IMR-90 (cell line): ENCODE data around the gene VASN. TPM values are rescaled to one million over a fixed set of nuclear protein-coding genes. Genes with fewer than 3 reads are reported as not detected.

Experiments used
- ATAC-seq: fragments of 200-7000 bp; cut with Tn5 transposase; 2 replicates; pipeline ENCODE4 v1.9.1; 2020; ENCODE audit warnings: low read depth, mild to moderate bottlenecking, moderate library complexity
- BruUV-seq: library from RNA; stranded (reverse); fragments of 400-500 nt; replicated peaks from 2 replicates; lab custom pipeline; 2021; lab: Mats Ljungman, UMichigan
- CTCF ChIA-PET: fragments of 300-600 bp; formaldehyde crosslinking; extraction: SDS; loops from one replicate; lab custom pipeline; 2021; ENCODE audit warnings: antibody characterized with exemption; lab: Yijun Ruan, JAX
- POLR2A ChIA-PET: fragments of 300-600 bp; sonication (Branson Sonifier 250); formaldehyde crosslinking; loops from one replicate; lab custom pipeline; 2022; ENCODE audit warnings: antibody characterized with exemption; ENCODE audit not compliant: unreplicated experiment; lab: Charles Lee
- DNase-seq: peaks from one replicate; pipeline ENCODE4 v3.0.0; 2013
- H2AFZ ChIP-seq: replicated peaks from 2 replicates; pipeline ENCODE3; 2013; ENCODE audit warnings: low read length, mild to moderate bottlenecking; ENCODE audit not compliant: poor library complexity
- H2AK5ac ChIP-seq: 2 replicates; pipeline ENCODE4 v1.6.1; 2013; ENCODE audit warnings: low read depth, low read length, inconsistent platforms
- H2AK9ac ChIP-seq: replicated peaks from 2 replicates; pipeline ENCODE3; 2013; ENCODE audit warnings: mild to moderate bottlenecking, low read depth, low read length, moderate library complexity; ENCODE audit not compliant: poor library complexity
- H2BK120ac ChIP-seq: 2 replicates; pipeline ENCODE4 v1.6.1; 2013; ENCODE audit warnings: low read depth, low read length, inconsistent platforms
- H2BK15ac ChIP-seq: 3 replicates; pipeline ENCODE4 v1.6.1; 2013; ENCODE audit warnings: low read depth, low read length, inconsistent platforms
- H2BK20ac ChIP-seq: 2 replicates; pipeline ENCODE4 v1.6.1; 2013; ENCODE audit warnings: low read depth, mild to moderate bottlenecking, inconsistent platforms, low read length, moderate library complexity
- H2BK5ac ChIP-seq: 2 replicates; pipeline ENCODE4 v1.6.1; 2013; ENCODE audit warnings: mild to moderate bottlenecking, low read depth, low read length, inconsistent platforms; ENCODE audit not compliant: poor library complexity, severe bottlenecking
- H3K14ac ChIP-seq: replicated peaks from 2 replicates; pipeline ENCODE4 v1.6.1; 2013; ENCODE audit warnings: low read depth, low read length, inconsistent platforms
- H3K18ac ChIP-seq: 2 replicates; pipeline ENCODE4 v1.6.1; 2013; ENCODE audit warnings: low read depth, low read length, control low read depth
- H3K23ac ChIP-seq: 2 replicates; pipeline ENCODE4 v1.6.1; 2013; ENCODE audit warnings: low read depth, low read length, inconsistent platforms
- H3K27ac ChIP-seq: 2 replicates; pipeline ENCODE4 v1.5.1; 2013; ENCODE audit warnings: mild to moderate bottlenecking, control low read depth, low read length; ENCODE audit not compliant: insufficient read depth
- H3K27me3 ChIP-seq: 2 replicates; pipeline ENCODE4 v1.6.1; 2013; ENCODE audit warnings: low read length; ENCODE audit not compliant: control insufficient read depth, insufficient read depth
- H3K36me3 ChIP-seq: 2 replicates; pipeline ENCODE4 v1.6.1; 2013; ENCODE audit warnings: low read length, mixed read lengths; ENCODE audit not compliant: control insufficient read depth, insufficient read depth
- H3K4ac ChIP-seq: 2 replicates; pipeline ENCODE4 v1.6.1; 2013; ENCODE audit warnings: low read depth, low read length, inconsistent platforms
- H3K4me1 ChIP-seq: 2 replicates; pipeline ENCODE4 v1.6.1; 2013; ENCODE audit warnings: low read length, mixed read lengths; ENCODE audit not compliant: control insufficient read depth, insufficient read depth
- H3K4me2 ChIP-seq: 2 replicates; pipeline ENCODE4 v1.6.1; 2013; ENCODE audit warnings: low read depth, mild to moderate bottlenecking, control low read depth, low read length, moderate library complexity
- H3K4me3 ChIP-seq: 2 replicates; pipeline ENCODE4 v1.5.1; 2013; ENCODE audit warnings: low read depth, mild to moderate bottlenecking, control low read depth, low read length, moderate library complexity; ENCODE audit not compliant: insufficient read depth
- H3K56ac ChIP-seq: 2 replicates; pipeline ENCODE4 v1.6.1; 2013; ENCODE audit warnings: low read length, inconsistent platforms; ENCODE audit not compliant: insufficient read depth; ENCODE audit errors: extremely low read depth
- H3K79me1 ChIP-seq, 2 experiments: 2 replicates each; pipeline ENCODE4 v1.6.1; 2013; ENCODE audit warnings: low read length in 2 of 2, inconsistent platforms in 1 of 2, low read depth in 1 of 2
- H3K9ac ChIP-seq: 2 replicates; pipeline ENCODE4 v1.6.1; 2013; ENCODE audit warnings: low read depth, low read length, control low read depth
- H3K9me1 ChIP-seq: 2 replicates; pipeline ENCODE4 v1.6.1; 2013; ENCODE audit warnings: low read length, inconsistent platforms; ENCODE audit not compliant: insufficient read depth
- H3K9me3 ChIP-seq: 2 replicates; pipeline ENCODE4 v1.6.1; 2013; ENCODE audit warnings: low read length; ENCODE audit not compliant: control insufficient read depth, insufficient read depth
- H4K20me1 ChIP-seq: 2 replicates; pipeline ENCODE4 v1.6.1; 2013; ENCODE audit warnings: low read length, inconsistent platforms; ENCODE audit not compliant: insufficient read depth
- H4K5ac ChIP-seq: 2 replicates; pipeline ENCODE4 v1.6.1; 2013; ENCODE audit warnings: mild to moderate bottlenecking, low read depth, low read length, control low read depth
- H4K8ac ChIP-seq, 2 experiments: 2 replicates each; pipeline ENCODE4 v1.6.1; 2013; ENCODE audit warnings: low read depth in 2 of 2, low read length in 2 of 2, control low read depth in 1 of 2, inconsistent platforms in 1 of 2
- H4K91ac ChIP-seq: 2 replicates; pipeline ENCODE4 v1.6.1; 2013; ENCODE audit warnings: low read depth, low read length, inconsistent platforms; ENCODE audit not compliant: insufficient read depth
- BHLHE40 ChIP-seq: fragments of 150-350 bp; IDR thresholded peaks from 2 replicates; pipeline ENCODE4 v1.6.1; 2016; ENCODE audit warnings: mild to moderate bottlenecking, low read depth, low read length
- CEBPB ChIP-seq: IDR thresholded peaks from 2 replicates; pipeline ENCODE4 v1.6.1; 2012; ENCODE audit warnings: low read depth, low read length, improper control_type of control experiment
- CHD1 ChIP-seq: IDR thresholded peaks from 2 replicates; pipeline ENCODE4 v1.6.1; 2012; ENCODE audit warnings: low read depth, low read length, improper control_type of control experiment
- MAFK ChIP-seq: IDR thresholded peaks from 2 replicates; pipeline ENCODE4 v1.6.1; 2012; ENCODE audit warnings: low read depth, low read length, improper control_type of control experiment
- MAZ ChIP-seq: IDR thresholded peaks from 2 replicates; pipeline ENCODE4 v1.6.1; 2012; ENCODE audit warnings: low read depth, mild to moderate bottlenecking, low read length, improper control_type of control experiment, moderate library complexity, borderline replicate concordance
- MXI1 ChIP-seq: IDR thresholded peaks from 2 replicates; pipeline ENCODE4 v1.6.1; 2012; ENCODE audit warnings: low read depth, mild to moderate bottlenecking, low read length, moderate library complexity, borderline replicate concordance
- NFE2L2 ChIP-seq: fragments of 150-350 bp; IDR thresholded peaks from 2 replicates; pipeline ENCODE4 v1.6.1; 2016; ENCODE audit warnings: low read depth, mild to moderate bottlenecking, low read length
- POLR2A ChIP-seq: IDR thresholded peaks from 2 replicates; pipeline ENCODE4 v1.6.1; 2012; ENCODE audit warnings: mild to moderate bottlenecking, low read depth, low read length
- RAD21 ChIP-seq: IDR thresholded peaks from 2 replicates; pipeline ENCODE4 v1.6.1; 2012; ENCODE audit warnings: low read length, improper control_type of control experiment
- RCOR1 ChIP-seq: IDR thresholded peaks from 2 replicates; pipeline ENCODE4 v1.6.1; 2012; ENCODE audit warnings: mild to moderate bottlenecking, low read length, improper control_type of control experiment; ENCODE audit not compliant: insufficient replicate concordance
- RFX5 ChIP-seq: IDR thresholded peaks from 2 replicates; pipeline ENCODE4 v1.8.0; 2012; ENCODE audit warnings: low read depth, mild to moderate bottlenecking, low read length, moderate library complexity
- SMC3 ChIP-seq: fragments of 150-350 bp; IDR thresholded peaks from 2 replicates; pipeline ENCODE4 v1.6.1; 2016; ENCODE audit warnings: low read depth, mild to moderate bottlenecking, antibody characterized with exemption, low read length, moderate library complexity
- USF2 ChIP-seq: fragments of 150-350 bp; IDR thresholded peaks from 2 replicates; pipeline ENCODE4 v1.6.1; 2017; ENCODE audit warnings: mild to moderate bottlenecking, antibody characterized with exemption, low read length, low read depth
- WGBS, 2 experiments: methylation state at CpG; one replicate each; pipeline versions ENCODE4 v1.1.5 to v1.1.7; 2013; ENCODE audit warnings: missing lambda C conversion rate in 2 of 2; ENCODE audit not compliant: insufficient read length in 1 of 2; ENCODE audit errors: extremely low coverage in 2 of 2; 5-methylcytosine and 5-hydroxymethylcytosine counted together
- dilution Hi-C: fragments of 300-500 bp; cut with HindIII; formaldehyde crosslinking; loops from one replicate; pipeline ENCODE4 v1.14.3; 2018; ENCODE audit warnings: low sequenced_read_pairs; ENCODE audit not compliant: unreplicated experiment
- in situ Hi-C: fragments of 300-500 bp; cut with MboI; formaldehyde crosslinking; loops from 3 replicates; pipeline ENCODE4 v1.14.3; 2019; ENCODE audit warnings: low sequenced_read_pairs, inconsistent platforms, mixed read lengths
- intact Hi-C: fragments of 100-400 bp; cut with micrococcal nuclease; formaldehyde crosslinking; loops from 2 replicates; pipeline ENCODE4 v1.10.0; 2022
- polyA plus RNA-seq, 3 experiments: library from polyadenylated mRNA; depleted of rRNA; stranded (reverse); fragments of >200 nt; gene quantifications; 2 replicates each; pipeline ENCODE4 v1.2.3, GENCODE V29; 2012; ENCODE audit warnings: low replicate concordance in 1 of 3
- total RNA-seq: library from RNA; depleted of rRNA; stranded (reverse); fragments of >200 nt; gene quantifications from 2 replicates; pipeline ENCODE4 v1.2.3, GENCODE V29; 2012
- TF ChIP-seq, protein P1 (sequence below): conservative IDR thresholded peaks from 2 replicates; pipeline ENCODE4 v1.5.1; 2012; ENCODE audit warnings: mild to moderate bottlenecking, low read depth, low read length, improper control_type of control experiment
- TF ChIP-seq, protein P2 (sequence below): fragments of 150-350 bp; IDR thresholded peaks from 2 replicates; pipeline ENCODE4 v1.6.1; 2016; ENCODE audit warnings: low read depth, mild to moderate bottlenecking, low read length, moderate library complexity, borderline replicate concordance

VASN gene
- total and polyA plus RNA-seq, 2 of the 4 experiments (the other 2 are of a cell fraction): 9.3 to 87.2 TPM

DNA sequence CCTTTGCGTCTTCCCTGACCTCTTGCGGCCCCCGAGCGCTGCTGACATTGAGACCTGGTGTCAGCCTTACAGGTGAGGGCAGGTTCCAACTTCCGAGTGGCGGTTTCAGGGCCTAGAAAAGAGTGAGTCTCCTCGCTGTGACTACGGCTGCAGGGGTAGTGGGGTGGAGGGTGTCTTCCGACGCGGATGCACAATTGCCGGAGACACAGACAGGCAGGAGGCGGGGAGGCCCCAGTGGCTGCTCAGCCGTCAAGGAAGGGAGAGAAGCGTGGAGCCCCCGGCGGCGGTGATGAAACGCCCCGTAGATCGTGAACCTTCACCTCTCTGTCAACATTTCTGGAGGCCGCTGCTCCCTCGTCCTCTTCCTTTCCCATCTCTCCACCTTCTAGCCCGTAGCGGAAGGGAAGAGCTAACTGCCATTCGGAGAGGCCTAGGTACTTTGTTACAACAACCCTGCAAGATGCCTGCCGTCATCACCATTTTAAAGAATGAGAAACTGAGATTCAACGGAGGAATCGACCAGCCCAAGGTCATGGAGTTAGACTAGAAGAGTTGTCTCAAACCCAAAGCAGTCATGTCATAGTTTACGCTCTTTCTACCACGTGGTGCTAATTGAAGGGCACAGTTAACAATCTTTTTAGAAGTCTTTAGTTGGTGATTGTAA lies 54.5 kb downstream of the VASN start:
- Histone ChIP-seq H2AFZ (peak overlapping the region; percentile 100), H3K4ac (peak overlapping the region; percentile 81), H3K36me3 (peaks cover 4% of the 10 kb centered on the region), H4K5ac (peak overlapping the region; percentile 28; the same call in 1 of the 2 replicates), H3K27ac (peak overlapping the region; percentile 60), H3K9ac (peak overlapping the region; percentile 88), H3K18ac (no peak overlapping the region), H3K9me1 (peaks cover 16% of the 10 kb centered on the region), H3K56ac (peak overlapping the region; percentile 36), H2AK5ac (peak overlapping the region; percentile 93), H2BK15ac (no peak overlapping the region), H3K9me3 (no peaks in the 10 kb centered on the region), H2BK120ac (no peak overlapping the region), H4K20me1 (peaks cover 16% of the 10 kb centered on the region; the same call in 1 of the 2 replicates), H2BK20ac (0 out of 2 replicates have a peak overlapping the region, but pooled peaks have one; percentile 8), H2BK5ac (peak overlapping the region; percentile 29), H3K4me3 (peak overlapping the region; percentile 61), H4K8ac (peak overlapping the region; percentile 73 to 89), H3K4me1 (peaks cover 5% of the 10 kb centered on the region; the same call in 1 of the 2 replicates), H3K4me2 (peak overlapping the region; percentile 96), H3K23ac (peak overlapping the region; percentile 89; the same call in 1 of the 2 replicates), H4K91ac (peak overlapping the region; percentile 42), H3K14ac (peak overlapping the region; percentile 84), H3K79me1 (peaks cover 15 to 47% of the 10 kb centered on the region in 2 experiments; a peak in 3 of 4 replicates), H2AK9ac (peak overlapping the region; percentile 97), H3K27me3 (no peaks in the 10 kb centered on the region)
- BruUV-seq: no TSS peak
- no peak for DNase-seq
- in situ Hi-C loops: no loop called here
- ChIA-PET POLR2A (no interaction called here), CTCF (no interaction called here)
- no CpG with 5 or more reads among the region's 31 CpGs for WGBS, 2 experiments
- ATAC-seq: peak; percentile 21
- dilution Hi-C loops: no loop called here
- intact Hi-C loops: no loop called here
- no peak for TF ChIP-seq MAFK
- no peak for TF ChIP-seq POLR2A
- TF ChIP-seq MXI1: no peak; the same call in 1 of the 2 replicates
- no peak for TF ChIP-seq NFE2L2
- no peak for TF ChIP-seq RAD21
- peak; percentile 30; the same call in 1 of the 2 replicates for TF ChIP-seq CEBPB
- TF ChIP-seq BHLHE40: no peak
- TF ChIP-seq MAZ: no peak
- TF ChIP-seq RCOR1: no peak
- TF ChIP-seq, protein P1, sequence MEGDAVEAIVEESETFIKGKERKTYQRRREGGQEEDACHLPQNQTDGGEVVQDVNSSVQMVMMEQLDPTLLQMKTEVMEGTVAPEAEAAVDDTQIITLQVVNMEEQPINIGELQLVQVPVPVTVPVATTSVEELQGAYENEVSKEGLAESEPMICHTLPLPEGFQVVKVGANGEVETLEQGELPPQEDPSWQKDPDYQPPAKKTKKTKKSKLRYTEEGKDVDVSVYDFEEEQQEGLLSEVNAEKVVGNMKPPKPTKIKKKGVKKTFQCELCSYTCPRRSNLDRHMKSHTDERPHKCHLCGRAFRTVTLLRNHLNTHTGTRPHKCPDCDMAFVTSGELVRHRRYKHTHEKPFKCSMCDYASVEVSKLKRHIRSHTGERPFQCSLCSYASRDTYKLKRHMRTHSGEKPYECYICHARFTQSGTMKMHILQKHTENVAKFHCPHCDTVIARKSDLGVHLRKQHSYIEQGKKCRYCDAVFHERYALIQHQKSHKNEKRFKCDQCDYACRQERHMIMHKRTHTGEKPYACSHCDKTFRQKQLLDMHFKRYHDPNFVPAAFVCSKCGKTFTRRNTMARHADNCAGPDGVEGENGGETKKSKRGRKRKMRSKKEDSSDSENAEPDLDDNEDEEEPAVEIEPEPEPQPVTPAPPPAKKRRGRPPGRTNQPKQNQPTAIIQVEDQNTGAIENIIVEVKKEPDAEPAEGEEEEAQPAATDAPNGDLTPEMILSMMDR: no peak
- TF ChIP-seq, protein P2, sequence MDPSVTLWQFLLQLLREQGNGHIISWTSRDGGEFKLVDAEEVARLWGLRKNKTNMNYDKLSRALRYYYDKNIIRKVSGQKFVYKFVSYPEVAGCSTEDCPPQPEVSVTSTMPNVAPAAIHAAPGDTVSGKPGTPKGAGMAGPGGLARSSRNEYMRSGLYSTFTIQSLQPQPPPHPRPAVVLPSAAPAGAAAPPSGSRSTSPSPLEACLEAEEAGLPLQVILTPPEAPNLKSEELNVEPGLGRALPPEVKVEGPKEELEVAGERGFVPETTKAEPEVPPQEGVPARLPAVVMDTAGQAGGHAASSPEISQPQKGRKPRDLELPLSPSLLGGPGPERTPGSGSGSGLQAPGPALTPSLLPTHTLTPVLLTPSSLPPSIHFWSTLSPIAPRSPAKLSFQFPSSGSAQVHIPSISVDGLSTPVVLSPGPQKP: no peak
- no peak for TF ChIP-seq SMC3
- no peak for TF ChIP-seq RFX5
- no peak for TF ChIP-seq CHD1
- TF ChIP-seq USF2: 0 out of 2 replicates have a peak, but pooled peaks have one; percentile 8
